GM23338 (cell line): Measurements from ENCODE around the gene CYTH3.

Source experiments
- CREB1 ChIP-seq: fragments of 250-450 bp; sonication (Bioruptor Pico); IDR thresholded peaks from 2 replicates; pipeline ENCODE4 v1.5.0; 2020; ENCODE audit warnings: low read depth, mild to moderate bottlenecking, moderate library complexity
- CTCF ChIP-seq, 2 experiments: fragments of 200-600 bp in 1 of 2; sonication (generic) in 1 of 2; conservative IDR thresholded peaks; 2 replicates each; pipeline versions ENCODE4 v1.5.1 to v1.6.1; 2016 to 2017; ENCODE audit warnings: antibody characterized with exemption in 2 of 2, low read depth in 2 of 2, mild to moderate bottlenecking in 2 of 2, moderate library complexity in 1 of 2
- REST ChIP-seq: IDR thresholded peaks from one replicate; pipeline ENCODE4 v1.6.1; 2018; ENCODE audit warnings: antibody characterized with exemption; ENCODE audit not compliant: unreplicated experiment
- ZNF462 ChIP-seq: fragments of 250-450 bp; sonication (Bioruptor Pico); IDR thresholded peaks from 2 replicates; pipeline ENCODE4 v1.5.0; 2020; ENCODE audit warnings: mild to moderate bottlenecking, moderate library complexity

GRCh38 chr7:6226194-6226799 is 46.1 kb downstream of the CYTH3 start:
- TF ChIP-seq CTCF (conservative IDR thresholded peaks at IDR 0.05; ENCODE audit: low read depth in 2 of 2) (no peak), ZNF462 (CRISPR knock-in tag) (no peak), REST (no peak), CREB1 (CRISPR knock-in tag) (no peak)
